Liver (tissue), 9 donors: ENCODE data around the gene UIMC1. TPM values are rescaled to one million over a fixed set of nuclear protein-coding genes. Genes with fewer than 3 reads are reported as not detected.

ENCODE experiments used
- DNase-seq: peaks from one replicate; pipeline ENCODE4 v3.0.0-alpha.2; 2017; ENCODE audit warnings: low spot score
- H3K27ac ChIP-seq, 2 donors: one replicate each; pipeline ENCODE4 v1.7.0; 2013; ENCODE audit warnings: inconsistent platforms in 2 of 2, low read length in 2 of 2, control low read depth in 1 of 2, low read depth in 1 of 2, mild to moderate bottlenecking in 1 of 2
- H3K27me3 ChIP-seq, 4 donors: one replicate each; pipeline versions ENCODE4 v1.6.1 to v1.7.0; 2013; ENCODE audit warnings: low read length in 3 of 4, inconsistent platforms in 1 of 4, mild to moderate bottlenecking in 1 of 4, moderate library complexity in 1 of 4; ENCODE audit not compliant: control insufficient read depth in 4 of 4, insufficient read depth in 4 of 4
- H3K36me3 ChIP-seq, 4 donors: one replicate each; pipeline versions ENCODE4 v1.6.1 to v1.7.0; 2013; ENCODE audit warnings: low read length in 3 of 4, mild to moderate bottlenecking in 3 of 4, low read depth in 1 of 4, moderate library complexity in 1 of 4; ENCODE audit not compliant: control insufficient read depth in 4 of 4, insufficient read depth in 3 of 4
- H3K4me1 ChIP-seq, 4 donors: one replicate each; pipeline versions ENCODE4 v1.6.1 to v1.7.0; 2013; ENCODE audit warnings: low read length in 3 of 4, mild to moderate bottlenecking in 3 of 4, moderate library complexity in 1 of 4; ENCODE audit not compliant: control insufficient read depth in 4 of 4, insufficient read depth in 4 of 4
- H3K4me3 ChIP-seq, 3 donors: one replicate each; pipeline versions ENCODE4 v1.6.1 to v1.7.0; 2013; ENCODE audit warnings: low read length in 3 of 3, control low read depth in 1 of 3, low read depth in 1 of 3, mild to moderate bottlenecking in 1 of 3
- H3K9ac ChIP-seq, 2 donors: one replicate each; pipeline ENCODE4 v1.7.0; 2013; ENCODE audit warnings: low read length in 2 of 2, mild to moderate bottlenecking in 2 of 2, moderate library complexity in 2 of 2, control low read depth in 1 of 2, low read depth in 1 of 2
- H3K9me3 ChIP-seq, 4 donors: one replicate each; pipeline versions ENCODE4 v1.6.1 to v1.7.0; 2013; ENCODE audit warnings: low read length in 3 of 4; ENCODE audit not compliant: control insufficient read depth in 4 of 4
- ATF3 ChIP-seq: IDR thresholded peaks from 2 replicates; pipeline ENCODE4 v1.6.1; 2016; ENCODE audit warnings: antibody characterized with exemption
- CTCF ChIP-seq: fragments of 150-350 bp; IDR thresholded peaks from 2 replicates; pipeline ENCODE4 v1.5.1; 2017; ENCODE audit warnings: improper control_type of control experiment, low read depth, low read length; ENCODE audit not compliant: missing input control
- EGR1 ChIP-seq, 2 donors: IDR thresholded peaks; 2 replicates each; pipeline ENCODE4 v1.6.1; 2016 to 2018; ENCODE audit warnings: antibody characterized with exemption in 2 of 2, low read depth in 2 of 2
- FOXA1 ChIP-seq: IDR thresholded peaks from 2 replicates; pipeline ENCODE4 v1.6.1; 2016; ENCODE audit warnings: antibody characterized with exemption
- FOXA2 ChIP-seq: IDR thresholded peaks from 2 replicates; pipeline ENCODE4 v1.6.1; 2016; ENCODE audit warnings: antibody characterized with exemption
- GABPA ChIP-seq, 2 donors: IDR thresholded peaks in 1 of 2; conservative IDR thresholded peaks in 1 of 2; 2 replicates each; pipeline ENCODE4 v1.6.1; 2016; ENCODE audit warnings: antibody characterized with exemption in 2 of 2, mild to moderate bottlenecking in 1 of 2, moderate library complexity in 1 of 2
- HNF4A ChIP-seq, 2 donors: conservative IDR thresholded peaks; 2 replicates each; pipeline ENCODE4 v1.6.1; 2016; ENCODE audit warnings: antibody characterized with exemption in 2 of 2, mild to moderate bottlenecking in 2 of 2
- HNF4G ChIP-seq: IDR thresholded peaks from 2 replicates; pipeline ENCODE4 v1.6.1; 2016; ENCODE audit warnings: antibody characterized with exemption
- JUND ChIP-seq, 2 donors: IDR thresholded peaks; 2 replicates each; pipeline ENCODE4 v1.6.1; 2016; ENCODE audit warnings: antibody characterized with exemption in 2 of 2
- NR2F2 ChIP-seq: IDR thresholded peaks from 2 replicates; pipeline ENCODE4 v1.6.1; 2016; ENCODE audit warnings: antibody characterized with exemption
- RAD21 ChIP-seq, 2 donors: IDR thresholded peaks; 2 replicates each; pipeline ENCODE4 v1.6.1; 2016; ENCODE audit warnings: antibody characterized with exemption in 2 of 2, mild to moderate bottlenecking in 2 of 2
- RXRA ChIP-seq, 2 donors: IDR thresholded peaks; 2 replicates each; pipeline ENCODE4 v1.6.1; 2017 to 2018; ENCODE audit warnings: antibody characterized with exemption in 2 of 2, mild to moderate bottlenecking in 1 of 2
- SP1 ChIP-seq: IDR thresholded peaks from 2 replicates; pipeline ENCODE4 v1.6.1; 2018; ENCODE audit warnings: antibody characterized with exemption, mild to moderate bottlenecking
- TAF1 ChIP-seq: conservative IDR thresholded peaks from 2 replicates; pipeline ENCODE4 v1.6.1; 2016; ENCODE audit warnings: antibody characterized with exemption, mild to moderate bottlenecking
- YY1 ChIP-seq: IDR thresholded peaks from 2 replicates; pipeline ENCODE4 v1.6.1; 2016; ENCODE audit warnings: antibody characterized with exemption, mild to moderate bottlenecking
- ZBTB33 ChIP-seq: IDR thresholded peaks from 2 replicates; pipeline ENCODE4 v1.6.1; 2016; ENCODE audit warnings: antibody characterized with exemption
- WGBS: extraction: QIAGEN DNeasy Blood & Tissue Kit; methylation state at CpG from one replicate; pipeline ENCODE4 v1.1.7; 2013; 5-methylcytosine and 5-hydroxymethylcytosine counted together
- polyA plus RNA-seq, 2 donors: library from polyadenylated mRNA; stranded (reverse) in 1 of 2; unstranded in 1 of 2; fragments of 200-250 nt in 1 of 2; fragments of >200 nt in 1 of 2; fragmentation: Nextera tagmentation in 1 of 2; extraction: Ambion mirVana in 1 of 2; gene quantifications; one replicate each; pipeline versions ENCODE4 v1.2.1 to v1.2.3, GENCODE V29; 2013 to 2015
- total RNA-seq, 2 donors: library from RNA; depleted of rRNA; stranded (reverse); fragments of >200 nt; gene quantifications; one replicate each; pipeline ENCODE4 v1.2.3, GENCODE V29; 2014
- TF ChIP-seq, protein P1 (sequence below): IDR thresholded peaks from 2 replicates; pipeline ENCODE4 v1.6.1; 2016; ENCODE audit warnings: antibody characterized with exemption, mild to moderate bottlenecking
- TF ChIP-seq, protein P2 (sequence below): IDR thresholded peaks from 2 replicates; pipeline ENCODE4 v1.6.1; 2016; ENCODE audit warnings: antibody characterized with exemption
- donor health status: healthy.
- donor health status: healthy.
- donor health status: healthy.
- donor health status: healthy.
- donor health status: healthy.

Gene UIMC1
- total and polyA plus RNA-seq, 4 donors, result 5.9 to 26.0 (median 11.7) TPM

DNA sequence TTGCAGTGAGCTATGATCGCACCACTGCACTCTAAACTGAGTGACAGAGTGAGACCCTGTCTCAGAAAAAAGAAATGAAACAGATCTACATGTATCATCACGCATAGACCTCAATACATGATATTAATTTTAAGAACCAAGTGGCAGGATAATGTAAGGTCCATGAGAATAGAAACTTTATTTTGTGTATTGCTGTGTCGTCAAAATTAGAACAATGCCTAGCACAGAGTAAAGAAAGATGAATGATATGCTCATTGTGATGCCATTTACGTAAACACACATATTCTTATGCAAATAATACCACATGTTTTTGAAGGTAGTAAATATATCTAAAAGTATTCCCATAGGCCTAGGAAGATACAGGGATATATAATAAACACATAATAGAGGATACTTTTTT, 3.6 kb upstream of the UIMC1 start:
- WGBS, result 96% methylated on average over 4 of the region's 4 CpGs
- TF ChIP-seq SP1 (no peak), EGR1 (IDR thresholded peaks at IDR 0.05; ENCODE audit: low read depth in 2 of 2) (no peak), ZBTB33 (no peak), YY1 (no peak), JUND (IDR thresholded peaks at IDR 0.05) (no peak), TAF1 (no peak), NR2F2 (no peak), RXRA (IDR thresholded peaks at IDR 0.05) (no peak), FOXA2 (no peak)
- TF ChIP-seq, protein P1, sequence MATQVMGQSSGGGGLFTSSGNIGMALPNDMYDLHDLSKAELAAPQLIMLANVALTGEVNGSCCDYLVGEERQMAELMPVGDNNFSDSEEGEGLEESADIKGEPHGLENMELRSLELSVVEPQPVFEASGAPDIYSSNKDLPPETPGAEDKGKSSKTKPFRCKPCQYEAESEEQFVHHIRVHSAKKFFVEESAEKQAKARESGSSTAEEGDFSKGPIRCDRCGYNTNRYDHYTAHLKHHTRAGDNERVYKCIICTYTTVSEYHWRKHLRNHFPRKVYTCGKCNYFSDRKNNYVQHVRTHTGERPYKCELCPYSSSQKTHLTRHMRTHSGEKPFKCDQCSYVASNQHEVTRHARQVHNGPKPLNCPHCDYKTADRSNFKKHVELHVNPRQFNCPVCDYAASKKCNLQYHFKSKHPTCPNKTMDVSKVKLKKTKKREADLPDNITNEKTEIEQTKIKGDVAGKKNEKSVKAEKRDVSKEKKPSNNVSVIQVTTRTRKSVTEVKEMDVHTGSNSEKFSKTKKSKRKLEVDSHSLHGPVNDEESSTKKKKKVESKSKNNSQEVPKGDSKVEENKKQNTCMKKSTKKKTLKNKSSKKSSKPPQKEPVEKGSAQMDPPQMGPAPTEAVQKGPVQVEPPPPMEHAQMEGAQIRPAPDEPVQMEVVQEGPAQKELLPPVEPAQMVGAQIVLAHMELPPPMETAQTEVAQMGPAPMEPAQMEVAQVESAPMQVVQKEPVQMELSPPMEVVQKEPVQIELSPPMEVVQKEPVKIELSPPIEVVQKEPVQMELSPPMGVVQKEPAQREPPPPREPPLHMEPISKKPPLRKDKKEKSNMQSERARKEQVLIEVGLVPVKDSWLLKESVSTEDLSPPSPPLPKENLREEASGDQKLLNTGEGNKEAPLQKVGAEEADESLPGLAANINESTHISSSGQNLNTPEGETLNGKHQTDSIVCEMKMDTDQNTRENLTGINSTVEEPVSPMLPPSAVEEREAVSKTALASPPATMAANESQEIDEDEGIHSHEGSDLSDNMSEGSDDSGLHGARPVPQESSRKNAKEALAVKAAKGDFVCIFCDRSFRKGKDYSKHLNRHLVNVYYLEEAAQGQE, result no peak
- H3K9ac ChIP-seq, result no peak overlapping the region
- peaks cover 0 to 8% (median 5%) of the 10 kb centered on the region in 4 donors for H3K4me1 ChIP-seq
- peaks cover 0 to 1% (median 0%) of the 10 kb centered on the region in 4 donors for H3K36me3 ChIP-seq
- no peak overlapping the region for H3K4me3 ChIP-seq
- no peak overlapping the region for H3K27ac ChIP-seq
- H3K27me3 ChIP-seq, result no peaks in the 10 kb centered on the region
- no peaks in the 10 kb centered on the region for H3K9me3 ChIP-seq
- no peak for DNase-seq

- WGBS, result 80% methylated on average over 2 of the region's 2 CpGs
- DNase-seq, result no peak
- Histone ChIP-seq H3K36me3 (peaks cover 0 to 1% (median 0%) of the 10 kb centered on the region in 4 donors), H3K4me3 (no peak overlapping the region), H3K4me1 (peaks cover 3 to 16% (median 12%) of the 10 kb centered on the region in 4 donors), H3K27ac (no peak overlapping the region), H3K27me3 (no peaks in the 10 kb centered on the region), H3K9ac (no peak overlapping the region), H3K9me3 (no peaks in the 10 kb centered on the region)
- no peak for TF ChIP-seq JUND (IDR thresholded peaks at IDR 0.05)
- TF ChIP-seq FOXA2, result no peak
- no peak for TF ChIP-seq ZBTB33
- no peak for TF ChIP-seq ATF3
- TF ChIP-seq GABPA (IDR thresholded peaks at IDR 0.05 in 1 of 2, conservative IDR thresholded peaks at IDR 0.05 in 1 of 2), result no peak
- TF ChIP-seq HNF4A (conservative IDR thresholded peaks at IDR 0.05), result no peak
- TF ChIP-seq FOXA1, result no peak
- TF ChIP-seq YY1, result no peak
- TF ChIP-seq, protein P1, result no peak
- TF ChIP-seq NR2F2, result no peak
- TF ChIP-seq TAF1, result no peak
- no peak for TF ChIP-seq RAD21 (IDR thresholded peaks at IDR 0.05)
- no peak for TF ChIP-seq EGR1 (IDR thresholded peaks at IDR 0.05; ENCODE audit: low read depth in 2 of 2)
- TF ChIP-seq SP1, result no peak
- TF ChIP-seq CTCF, result no peak
- TF ChIP-seq HNF4G, result no peak
- TF ChIP-seq RXRA (IDR thresholded peaks at IDR 0.05), result no peak
- TF ChIP-seq, protein P2, sequence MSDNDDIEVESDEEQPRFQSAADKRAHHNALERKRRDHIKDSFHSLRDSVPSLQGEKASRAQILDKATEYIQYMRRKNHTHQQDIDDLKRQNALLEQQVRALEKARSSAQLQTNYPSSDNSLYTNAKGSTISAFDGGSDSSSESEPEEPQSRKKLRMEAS, result no peak
Measured at GRCh38 chr5:177008716-177009115, 2.1 kb upstream of the UIMC1 start.
